Measurements from ENCODE around the gene SPSB3.

SPSB3 gene

GRCh38 chr16:1786242-1787055 lies 4.1 kb upstream of the SPSB3 start:
- TF ChIP-seq REST (IDR thresholded peaks at IDR 0.05; ENCODE audit: insufficient read depth in 1 of 2, low read depth in 2 of 2, low read length in 2 of 2): no peak
- TF ChIP-seq TAF1 (IDR thresholded peaks at IDR 0.05; ENCODE audit: borderline replicate concordance, insufficient read depth, low read length): no peak
- no peak for TF ChIP-seq SIN3A (IDR thresholded peaks at IDR 0.05; ENCODE audit: borderline replicate concordance, insufficient read depth, low read length)
- TF ChIP-seq FOXP2 (optimal IDR thresholded peaks at IDR 0.05; ENCODE audit: borderline replicate concordance, extremely low read depth, extremely low read length, insufficient read depth): no peak
- no peak for TF ChIP-seq POLR2AphosphoS5 (IDR thresholded peaks at IDR 0.05; ENCODE audit: low read depth, low read length)

GRCh38 chr16:1785846-1786170 lies 3.4 kb upstream of the SPSB3 start:
- no peak for TF ChIP-seq POLR2AphosphoS5 (IDR thresholded peaks at IDR 0.05; ENCODE audit: low read depth, low read length)
- TF ChIP-seq REST (IDR thresholded peaks at IDR 0.05; ENCODE audit: insufficient read depth in 1 of 2, low read depth in 2 of 2, low read length in 2 of 2): no peak
- no peak for TF ChIP-seq SIN3A (IDR thresholded peaks at IDR 0.05; ENCODE audit: borderline replicate concordance, insufficient read depth, low read length)
- no peak for TF ChIP-seq FOXP2 (optimal IDR thresholded peaks at IDR 0.05; ENCODE audit: borderline replicate concordance, extremely low read depth, extremely low read length, insufficient read depth)
- no peak for TF ChIP-seq TAF1 (IDR thresholded peaks at IDR 0.05; ENCODE audit: borderline replicate concordance, insufficient read depth, low read length)

GRCh38 chr16:1784977-1785845 lies 2.8 kb upstream of the SPSB3 start:
- TF ChIP-seq REST (IDR thresholded peaks at IDR 0.05; ENCODE audit: insufficient read depth in 1 of 2, low read depth in 2 of 2, low read length in 2 of 2) (no peak), FOXP2 (optimal IDR thresholded peaks at IDR 0.05; ENCODE audit: borderline replicate concordance, extremely low read depth, extremely low read length, insufficient read depth) (no peak), SIN3A (IDR thresholded peaks at IDR 0.05; ENCODE audit: borderline replicate concordance, insufficient read depth, low read length) (no peak), POLR2AphosphoS5 (IDR thresholded peaks at IDR 0.05; ENCODE audit: low read depth, low read length) (no peak), TAF1 (IDR thresholded peaks at IDR 0.05; ENCODE audit: borderline replicate concordance, insufficient read depth, low read length) (no peak)

- no peak for TF ChIP-seq TAF1 (IDR thresholded peaks at IDR 0.05; ENCODE audit: borderline replicate concordance, insufficient read depth, low read length)
- no peak for TF ChIP-seq SIN3A (IDR thresholded peaks at IDR 0.05; ENCODE audit: borderline replicate concordance, insufficient read depth, low read length)
- TF ChIP-seq REST (IDR thresholded peaks at IDR 0.05; ENCODE audit: insufficient read depth in 1 of 2, low read depth in 2 of 2, low read length in 2 of 2): no peak
- TF ChIP-seq FOXP2 (optimal IDR thresholded peaks at IDR 0.05; ENCODE audit: borderline replicate concordance, extremely low read depth, extremely low read length, insufficient read depth): no peak
- TF ChIP-seq POLR2AphosphoS5 (IDR thresholded peaks at IDR 0.05; ENCODE audit: low read depth, low read length): no peak
These were observed 488 bp downstream of the SPSB3 start for GRCh38 chr16:1781758-1782407.
